Subcutaneous adipose tissue (tissue), 4 donors: ENCODE results near the gene EIF3C. TPM values are rescaled to one million over a fixed set of nuclear protein-coding genes. Genes with fewer than 3 reads are reported as not detected.
"Not testable (repeated sequence)": the region's sequence is repeated elsewhere in the genome, so short reads cannot be mapped to it uniquely, and the experiment has no call there.

Source experiments
- CTCF ChIP-seq: fragments of 450-650 bp; IDR thresholded peaks from one replicate; pipeline ENCODE4 v1.5.1; 2016; ENCODE audit warnings: low read depth, mild to moderate bottlenecking, control low read depth, antibody characterized with exemption, moderate library complexity
- small RNA-seq: library from RNA; depleted of rRNA; stranded (forward); fragments of <200 nt; gene quantifications from one replicate; pipeline ENCODE3, GENCODE V24; 2016
- total RNA-seq, 4 donors: library from RNA; depleted of rRNA; stranded (reverse); fragments of >200 nt; gene quantifications; one replicate each; pipeline ENCODE4 v1.1.0, GENCODE V29; 2016

Gene EIF3C
- total RNA-seq = 100 to 1,000 TPM; 129 to 313 (median 232) TPM

GRCh38 chr16:28711220-28712083 lies at the start of gene EIF3C:
EIF3C (plus strand) TSS chr16:28711464; CDS start chr16:28711687, 223 bp downstream.
- TF ChIP-seq CTCF = not testable (repeated sequence)

- TF ChIP-seq CTCF = not testable (repeated sequence)
Measured at GRCh38 chr16:28751487-28751886, 40.2 kb downstream of the EIF3C start, which contains the start of gene NPIPB9. NPIPB9 (plus strand) TSS chr16:28751787.

Small RNAs within 50 kb of the gene (small RNA-seq; reads per million reads assigned to genes)
- gene MIR6862-2 = not detected

Other genes with a start within 250 kb of the EIF3C start
- not detected for gene NPIPB7, start 239.1 kb upstream of the EIF3C start, total RNA-seq
- 10 to 100 TPM; 10.6 to 34.5 (median 22.7) TPM for gene CLN3, start 219.4 kb upstream of the EIF3C start, total RNA-seq
- 1 to 10 TPM; 1.6 to 8.7 (median 2.8) TPM for gene APOBR, start 216.8 kb upstream of the EIF3C start, total RNA-seq
- gene IL27, start 204.6 kb upstream of the EIF3C start, total RNA-seq = not detected
- gene NUPR1, start 172.5 kb upstream of the EIF3C start, total RNA-seq = 10 to 100 TPM; 27.9 to 66.6 (median 61.5) TPM
- gene SGF29, start 157.5 kb upstream of the EIF3C start, total RNA-seq = 10 to 100 TPM; 15.6 to 30.8 (median 20.6) TPM
- gene SULT1A2, start 114.4 kb upstream of the EIF3C start, total RNA-seq = 1 to 10 TPM in 2 of 4 donors, under 1 TPM in 1, not detected in 1; 0.88 to 1.4 (median 1.1) TPM
- gene SULT1A1, start 101.4 kb upstream of the EIF3C start, total RNA-seq = 10 to 100 TPM; 15.8 to 51.3 (median 35.4) TPM
- gene NPIPB8, start 73.4 kb upstream of the EIF3C start, total RNA-seq = not detected
- gene NPIPB9, start 40.3 kb downstream of the EIF3C start, total RNA-seq = 10 to 100 TPM in 2 of 4 donors, 1 to 10 TPM in 2; 1.9 to 14.8 (median 12.4) TPM
- 10 to 100 TPM; 50.5 to 77.4 (median 54.1) TPM for gene ATXN2L, start 111.5 kb downstream of the EIF3C start, total RNA-seq
- gene TUFM, start 134.9 kb downstream of the EIF3C start, total RNA-seq = 100 to 1,000 TPM in 1 of 4 donors, 10 to 100 TPM in 3; 51.5 to 120 (median 79.9) TPM
- gene SH2B1, start 152.4 kb downstream of the EIF3C start, total RNA-seq = 10 to 100 TPM; 10.5 to 34.7 (median 20.7) TPM
- gene ATP2A1, start 167.0 kb downstream of the EIF3C start, total RNA-seq = under 1 TPM in 3 of 4 donors, not detected in 1; 0.19 to 0.44 (median 0.34) TPM
- gene RABEP2, start 213.8 kb downstream of the EIF3C start, total RNA-seq = 10 to 100 TPM in 3 of 4 donors, 1 to 10 TPM in 1; 9.0 to 19.6 (median 16.4) TPM
- gene CD19, start 220.5 kb downstream of the EIF3C start, total RNA-seq = under 1 TPM in 1 of 4 donors, not detected in 3; 0.68 TPM
- gene NFATC2IP, start 239.5 kb downstream of the EIF3C start, total RNA-seq = 10 to 100 TPM; 18.2 to 33.5 (median 23.8) TPM